Chondrocyte (in vitro differentiated cells): Measurements from ENCODE around the gene MOCOS. TPM values are rescaled to one million over a fixed set of nuclear protein-coding genes. Genes with fewer than 3 reads are reported as not detected.
A peak's percentile ranks its signal among the peaks of the same experiment; 100 is the strongest.

Source experiments
- DNase-seq: peaks from one replicate; pipeline ENCODE4 v3.0.0; 2021; ENCODE audit warnings: mixed read lengths, low spot score
- H3K27ac Mint-ChIP-seq: one replicate; pipeline ENCODE4 v1.8.0; 2021; ENCODE audit warnings: mild to moderate bottlenecking, moderate library complexity, mixed read lengths; ENCODE audit not compliant: unreplicated experiment
- H3K27me3 Mint-ChIP-seq: 2 replicates; pipeline ENCODE4 v1.8.0; 2021; ENCODE audit warnings: low read depth, mixed read lengths
- H3K36me3 Mint-ChIP-seq: 2 replicates; pipeline ENCODE4 v1.8.0; 2021; ENCODE audit warnings: low read depth, mixed read lengths
- H3K4me1 Mint-ChIP-seq: 2 replicates; pipeline ENCODE4 v1.8.0; 2021; ENCODE audit warnings: low read depth, mild to moderate bottlenecking, mixed read lengths
- H3K4me3 Mint-ChIP-seq: one replicate; pipeline ENCODE4 v1.8.0; 2021; ENCODE audit warnings: mild to moderate bottlenecking, moderate library complexity, mixed read lengths; ENCODE audit not compliant: unreplicated experiment
- H3K9me3 Mint-ChIP-seq: 2 replicates; pipeline ENCODE4 v1.8.0; 2021; ENCODE audit warnings: low read depth, mixed read lengths
- total RNA-seq: library from RNA; stranded (reverse); gene quantifications from 3 replicates; pipeline ENCODE4 v1.2.1, GENCODE V29; 2021
- TF ChIP-seq, protein P1 (sequence below): fragments of 200-600 bp; sonication (generic); IDR thresholded peaks from 2 replicates; pipeline ENCODE4 v1.5.0; 2021; ENCODE audit warnings: antibody characterized with exemption, mild to moderate bottlenecking, moderate library complexity

MOCOS gene
- total RNA-seq, 1 donor from 2014 or later = 13.2 TPM

DNA sequence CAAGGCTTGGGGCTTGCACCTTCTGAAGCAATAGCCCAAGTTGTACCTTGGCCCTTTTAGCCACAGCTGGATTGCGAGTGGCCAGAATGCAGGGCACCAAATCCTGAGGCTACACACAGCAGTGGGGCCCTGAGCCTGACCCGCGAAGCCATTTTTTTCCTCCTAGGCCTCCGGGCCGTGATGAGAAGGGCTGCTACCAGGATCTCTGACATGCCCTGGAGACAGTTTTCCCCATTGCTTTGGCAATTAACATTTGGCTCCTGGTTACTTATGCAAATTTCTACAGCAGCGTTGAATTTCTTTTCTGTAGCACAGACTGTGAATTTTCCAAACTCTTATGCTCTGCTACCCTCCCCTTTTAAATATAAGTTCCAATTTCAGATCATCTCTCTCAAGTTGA is 54.5 kb downstream of the MOCOS start:
- H3K4me3 Mint-ChIP-seq = no peak overlapping the region
- H3K27ac Mint-ChIP-seq = no peak overlapping the region
- DNase-seq = no peak
- no peaks in the 10 kb centered on the region for H3K27me3 Mint-ChIP-seq
- peaks cover 13% of the 10 kb centered on the region for H3K9me3 Mint-ChIP-seq
- peaks cover 20% of the 10 kb centered on the region for H3K36me3 Mint-ChIP-seq
- TF ChIP-seq, protein P1, sequence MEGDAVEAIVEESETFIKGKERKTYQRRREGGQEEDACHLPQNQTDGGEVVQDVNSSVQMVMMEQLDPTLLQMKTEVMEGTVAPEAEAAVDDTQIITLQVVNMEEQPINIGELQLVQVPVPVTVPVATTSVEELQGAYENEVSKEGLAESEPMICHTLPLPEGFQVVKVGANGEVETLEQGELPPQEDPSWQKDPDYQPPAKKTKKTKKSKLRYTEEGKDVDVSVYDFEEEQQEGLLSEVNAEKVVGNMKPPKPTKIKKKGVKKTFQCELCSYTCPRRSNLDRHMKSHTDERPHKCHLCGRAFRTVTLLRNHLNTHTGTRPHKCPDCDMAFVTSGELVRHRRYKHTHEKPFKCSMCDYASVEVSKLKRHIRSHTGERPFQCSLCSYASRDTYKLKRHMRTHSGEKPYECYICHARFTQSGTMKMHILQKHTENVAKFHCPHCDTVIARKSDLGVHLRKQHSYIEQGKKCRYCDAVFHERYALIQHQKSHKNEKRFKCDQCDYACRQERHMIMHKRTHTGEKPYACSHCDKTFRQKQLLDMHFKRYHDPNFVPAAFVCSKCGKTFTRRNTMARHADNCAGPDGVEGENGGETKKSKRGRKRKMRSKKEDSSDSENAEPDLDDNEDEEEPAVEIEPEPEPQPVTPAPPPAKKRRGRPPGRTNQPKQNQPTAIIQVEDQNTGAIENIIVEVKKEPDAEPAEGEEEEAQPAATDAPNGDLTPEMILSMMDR = no peak
- peaks cover 7% of the 10 kb centered on the region for H3K4me1 Mint-ChIP-seq

DNA sequence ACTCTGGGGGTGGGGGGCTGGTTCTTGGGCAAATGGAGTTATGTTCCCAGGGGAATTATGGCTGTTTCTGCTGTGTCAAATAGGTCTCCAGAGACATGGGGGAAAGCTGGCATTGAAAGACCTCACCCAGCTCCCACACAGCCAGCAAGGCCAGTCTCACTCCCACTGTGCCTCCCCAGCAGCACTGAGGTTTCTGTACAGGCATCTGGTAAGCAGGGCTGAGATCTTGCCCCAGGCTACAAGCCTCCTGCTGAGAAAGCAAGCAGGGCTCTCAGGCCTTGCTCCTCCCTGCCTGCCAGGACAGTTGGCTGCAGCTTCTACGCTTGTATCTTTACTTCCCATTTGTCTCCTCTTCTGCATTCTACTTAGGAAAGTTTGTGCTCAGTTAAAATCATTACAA is 59.7 kb downstream of the MOCOS start:
- Mint-ChIP-seq H3K27me3 (no peaks in the 10 kb centered on the region), H3K4me3 (no peak overlapping the region), H3K36me3 (peaks cover 37% of the 10 kb centered on the region), H3K27ac (peak overlapping the region; percentile 62), H3K4me1 (peaks cover 23% of the 10 kb centered on the region), H3K9me3 (peaks cover 22% of the 10 kb centered on the region)
- TF ChIP-seq, protein P1 = no peak
- no peak for DNase-seq

DNA sequence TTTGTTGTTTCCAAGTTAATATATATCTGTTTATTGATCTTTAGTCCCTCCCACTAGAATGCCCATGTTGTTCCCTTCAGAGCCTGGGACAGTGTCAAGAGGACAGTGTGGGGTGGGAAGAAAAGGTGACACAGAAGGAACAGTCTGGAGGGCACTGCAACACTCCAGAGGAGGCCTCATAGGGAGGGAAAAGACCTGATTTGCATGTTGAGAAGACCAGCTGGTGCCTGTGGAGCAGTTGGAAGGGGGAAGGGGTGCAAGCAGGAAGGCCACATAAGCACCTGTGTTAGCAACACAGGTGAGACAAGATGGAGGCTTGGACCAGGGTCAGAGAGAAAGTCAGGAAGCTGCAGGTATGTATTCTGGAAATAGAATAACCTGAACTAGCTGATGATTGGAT is 62.1 kb downstream of the MOCOS start:
- TF ChIP-seq, protein P1 = no peak
- H3K36me3 Mint-ChIP-seq = peaks cover 31% of the 10 kb centered on the region
- peaks cover 22% of the 10 kb centered on the region for H3K9me3 Mint-ChIP-seq
- no peak for DNase-seq
- no peak overlapping the region for H3K4me3 Mint-ChIP-seq
- H3K27ac Mint-ChIP-seq = no peak overlapping the region
- no peaks in the 10 kb centered on the region for H3K27me3 Mint-ChIP-seq
- H3K4me1 Mint-ChIP-seq = peaks cover 23% of the 10 kb centered on the region

DNA sequence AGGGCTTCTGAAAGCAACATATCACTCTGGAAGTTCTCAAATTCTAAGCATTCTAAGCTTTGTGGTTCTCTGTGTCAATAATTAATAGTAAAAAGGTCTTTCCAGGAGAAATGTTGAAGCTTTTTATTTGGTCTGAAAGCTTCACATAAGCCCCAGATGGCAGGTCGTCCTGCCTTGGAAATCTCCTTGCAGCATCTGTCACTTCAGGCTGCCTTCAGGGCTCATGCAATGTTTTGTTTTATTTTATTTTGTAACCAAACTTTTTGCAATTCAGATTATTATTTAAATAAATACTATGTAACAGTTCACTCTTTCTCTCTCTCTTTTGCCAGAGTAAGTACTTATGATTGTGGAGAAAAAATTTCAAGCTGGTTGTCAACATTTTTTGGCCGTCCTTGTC is 63.5 kb downstream of the MOCOS start:
- no peaks in the 10 kb centered on the region for H3K27me3 Mint-ChIP-seq
- no peak overlapping the region for H3K4me3 Mint-ChIP-seq
- DNase-seq = no peak
- no peak overlapping the region for H3K27ac Mint-ChIP-seq
- H3K36me3 Mint-ChIP-seq = peaks cover 26% of the 10 kb centered on the region
- peaks cover 23% of the 10 kb centered on the region for H3K4me1 Mint-ChIP-seq
- H3K9me3 Mint-ChIP-seq = peaks cover 11% of the 10 kb centered on the region
- TF ChIP-seq, protein P1 = no peak

DNA sequence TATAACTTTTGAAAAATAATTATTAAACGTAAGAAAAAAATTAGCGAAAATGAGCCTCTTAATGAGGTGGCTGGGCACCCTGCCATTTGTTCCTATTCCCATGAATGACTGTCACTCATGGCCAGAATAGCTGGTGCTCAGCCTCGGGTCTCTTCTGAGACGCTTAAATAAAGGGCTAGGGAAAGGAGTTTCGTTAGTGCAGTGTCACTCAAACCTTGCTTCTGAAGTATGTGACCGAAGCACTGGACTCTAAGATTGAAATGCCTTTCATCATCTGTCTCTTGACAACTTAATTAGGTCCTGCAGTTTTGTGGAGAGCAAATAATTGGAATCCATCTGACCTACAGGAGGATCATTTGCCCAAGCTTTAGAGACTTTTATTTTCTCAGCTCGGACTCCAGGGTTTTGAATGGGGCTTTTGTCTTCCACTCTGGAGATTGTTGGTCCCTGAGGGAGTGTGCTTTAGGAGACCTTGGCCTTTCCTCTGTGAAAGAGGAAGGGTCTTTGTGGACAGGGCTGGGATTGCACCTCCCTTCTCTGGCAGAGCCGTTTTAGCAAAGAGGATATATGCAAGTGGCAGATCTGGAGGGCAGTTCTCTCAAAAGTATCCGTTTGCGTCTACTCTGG is 67.9 kb downstream of the MOCOS start:
- no peaks in the 10 kb centered on the region for H3K4me1 Mint-ChIP-seq
- H3K27ac Mint-ChIP-seq = no peak overlapping the region
- no peak overlapping the region for H3K4me3 Mint-ChIP-seq
- no peaks in the 10 kb centered on the region for H3K27me3 Mint-ChIP-seq
- DNase-seq = no peak
- TF ChIP-seq, protein P1 = no peak
- H3K9me3 Mint-ChIP-seq = no peaks in the 10 kb centered on the region
- peaks cover 30% of the 10 kb centered on the region for H3K36me3 Mint-ChIP-seq
